Activated CD4-positive, alpha-beta memory T cell treated with anti-CD3 and anti-CD28 coated beads, Interleukin-2, amount 10 ng/mL, durations not matched to agents 7 days and 5 days (primary cell): ENCODE results near the gene SLC35F3. TPM values are rescaled to one million over a fixed set of nuclear protein-coding genes. Genes with fewer than 3 reads are reported as not detected.

Source experiments
- CTCF ChIA-PET: fragments of 350-600 bp; sonication (Branson Sonifier 250); formaldehyde crosslinking; loops from one replicate; lab custom pipeline; 2021; ENCODE audit warnings: antibody characterized with exemption, inconsistent platforms; lab: Charles Lee
- POLR2A ChIA-PET: fragments of 350-600 bp; sonication (Branson Sonifier 250); formaldehyde crosslinking; loops from one replicate; lab custom pipeline; 2021; ENCODE audit warnings: antibody characterized with exemption; lab: Charles Lee
- DNase-seq: peaks from one replicate; pipeline ENCODE4 v3.0.0-alpha.2; 2020
- H3K27ac Mint-ChIP-seq: one replicate; pipeline ENCODE4 v1.8.0; 2021; ENCODE audit warnings: mild to moderate bottlenecking, mixed read lengths
- H3K27me3 Mint-ChIP-seq: one replicate; pipeline ENCODE4 v1.8.0; 2021; ENCODE audit warnings: mixed read lengths
- H3K36me3 Mint-ChIP-seq: one replicate; pipeline ENCODE4 v1.8.0; 2021; ENCODE audit warnings: low read depth, mixed read lengths
- H3K4me1 Mint-ChIP-seq: one replicate; pipeline ENCODE4 v1.8.0; 2021; ENCODE audit warnings: mixed read lengths
- H3K4me3 Mint-ChIP-seq: one replicate; pipeline ENCODE4 v1.8.0; 2021; ENCODE audit warnings: mild to moderate bottlenecking, mixed read lengths
- H3K9me3 Mint-ChIP-seq: one replicate; pipeline ENCODE4 v1.8.0; 2021; ENCODE audit warnings: mixed read lengths
- total RNA-seq, 2 experiments: library from RNA; stranded (reverse); gene quantifications; one replicate each; pipeline ENCODE4 v1.2.3, GENCODE V29; 2021

The SLC35F3 gene
- total RNA-seq, 2 experiments from 2014 or later, result 10.7 to 11.3 TPM

DNA sequence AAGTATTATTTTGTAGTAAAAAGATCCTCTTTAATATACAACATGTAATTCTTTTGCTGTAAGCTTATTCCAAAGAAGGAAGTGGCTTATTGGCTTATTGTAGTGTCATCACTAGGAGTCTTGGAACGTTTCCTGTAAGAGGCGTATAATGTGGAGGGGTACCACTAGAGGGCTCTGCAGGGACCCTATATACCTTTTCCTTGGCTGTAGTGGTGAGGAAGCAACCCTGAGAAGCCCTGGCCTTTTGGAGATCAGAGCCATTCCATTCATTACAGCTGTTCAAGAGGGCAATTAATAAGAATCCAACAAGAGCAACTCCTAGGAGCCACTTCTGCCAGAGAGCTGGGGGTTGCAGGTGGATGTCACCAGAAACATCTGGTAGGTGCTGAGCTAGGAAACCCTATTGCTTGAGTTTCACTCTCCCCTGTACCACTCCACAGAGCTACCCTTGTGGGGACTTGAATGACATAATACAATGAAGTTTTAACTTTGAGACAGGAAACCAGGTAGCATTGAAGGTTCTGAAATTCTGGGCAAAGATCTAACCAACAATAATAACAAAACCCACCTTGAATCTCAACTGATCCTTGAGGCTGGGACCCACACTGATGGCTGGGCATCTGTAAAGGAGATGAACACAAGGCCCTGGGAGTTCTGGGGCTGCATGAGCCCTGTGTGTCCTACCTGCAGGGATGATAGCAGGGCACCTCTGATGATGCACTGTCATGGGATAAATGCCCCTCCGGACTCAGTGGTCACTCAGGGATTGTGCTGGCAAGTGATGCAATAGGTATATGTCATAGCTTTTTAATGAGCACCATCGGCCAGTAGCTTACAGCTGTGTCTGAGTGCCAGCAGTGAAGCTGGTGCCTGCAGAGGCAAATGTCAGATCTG, 308.5 kb downstream of the SLC35F3 start:
- Mint-ChIP-seq H3K27ac (peak overlapping the region; percentile 50), H3K9me3 (peaks cover 3% of the 10 kb centered on the region), H3K4me1 (peaks cover 43% of the 10 kb centered on the region), H3K36me3 (peaks cover 11% of the 10 kb centered on the region), H3K4me3 (peak overlapping the region; percentile 77), H3K27me3 (peaks cover 6% of the 10 kb centered on the region)
- DNase-seq, result peak; percentile 35
- ChIA-PET POLR2A (interaction anchor here (1.1 to 1.5 kb wide), 5 partner anchors 9 to 114 kb away, joined by 3 to 6 read pairs (median 3); no protein-coding TSS in a partner anchor), CTCF (interaction anchor here (0.6 to 7.5 kb wide), 25 partner anchors 9 to 186 kb away, joined by 3 to 108 read pairs (median 4); no protein-coding TSS in a partner anchor)

DNA sequence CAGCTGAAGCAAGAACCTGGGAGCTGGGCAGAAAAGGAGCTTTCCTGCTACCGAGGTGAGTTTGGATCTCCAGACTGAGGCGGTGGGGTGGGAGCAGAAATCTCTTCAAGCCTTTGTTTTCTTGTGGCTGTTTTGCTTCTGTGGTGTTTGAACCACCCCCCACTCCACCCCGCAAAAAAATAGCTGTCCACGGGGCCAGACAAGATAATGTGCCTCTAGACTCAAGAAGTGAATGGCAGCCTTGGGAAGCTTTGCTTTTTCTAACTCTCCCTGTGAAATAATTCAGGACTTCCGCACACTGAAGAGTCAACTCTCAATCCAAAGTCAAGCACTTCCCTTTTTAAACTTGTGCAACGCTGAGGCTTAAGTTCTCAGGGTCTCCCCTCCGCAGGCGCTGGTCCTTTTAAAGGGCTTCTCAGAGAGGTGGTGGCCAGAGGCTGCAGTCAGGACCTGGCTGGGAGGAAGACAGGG, 309.2 kb downstream of the SLC35F3 start:
- POLR2A ChIA-PET, result interaction anchor here (1.1 to 1.5 kb wide), 2 partner anchors 17 to 113 kb away, joined by 3 to 4 read pairs; no protein-coding TSS in a partner anchor

GRCh38 chr1:234214129-234214910, 309.8 kb downstream of the SLC35F3 start:
- Mint-ChIP-seq H3K4me1 (peaks cover 51% of the 10 kb centered on the region), H3K27ac (peak overlapping the region; percentile 50), H3K27me3 (peaks cover 4% of the 10 kb centered on the region), H3K36me3 (peaks cover 15% of the 10 kb centered on the region), H3K4me3 (peak overlapping the region; percentile 77), H3K9me3 (peaks cover 3% of the 10 kb centered on the region)
- CTCF ChIA-PET, result interaction anchor here (0.5 to 7.5 kb wide), 10 partner anchors 10 to 263 kb away, joined by 3 to 108 read pairs (median 4); no protein-coding TSS in a partner anchor
- DNase-seq, result peak; percentile 58
- POLR2A ChIA-PET, result interaction anchor here (1.5 kb wide), 1 partner anchor 17 kb away, joined by 4 read pairs; no protein-coding TSS in a partner anchor

More for the DNA sequence above, 309.2 kb downstream of the SLC35F3 start:
- Mint-ChIP-seq H3K36me3 (peaks cover 16% of the 10 kb centered on the region), H3K27ac (peak overlapping the region; percentile 50), H3K4me1 (peaks cover 49% of the 10 kb centered on the region), H3K27me3 (peaks cover 4% of the 10 kb centered on the region), H3K9me3 (peaks cover 3% of the 10 kb centered on the region), H3K4me3 (peak overlapping the region; percentile 77)
- CTCF ChIA-PET, result interaction anchor here (0.5 to 7.5 kb wide), 18 partner anchors 8 to 113 kb away, joined by 3 to 108 read pairs (median 4); no protein-coding TSS in a partner anchor
- no peak for DNase-seq

DNA sequence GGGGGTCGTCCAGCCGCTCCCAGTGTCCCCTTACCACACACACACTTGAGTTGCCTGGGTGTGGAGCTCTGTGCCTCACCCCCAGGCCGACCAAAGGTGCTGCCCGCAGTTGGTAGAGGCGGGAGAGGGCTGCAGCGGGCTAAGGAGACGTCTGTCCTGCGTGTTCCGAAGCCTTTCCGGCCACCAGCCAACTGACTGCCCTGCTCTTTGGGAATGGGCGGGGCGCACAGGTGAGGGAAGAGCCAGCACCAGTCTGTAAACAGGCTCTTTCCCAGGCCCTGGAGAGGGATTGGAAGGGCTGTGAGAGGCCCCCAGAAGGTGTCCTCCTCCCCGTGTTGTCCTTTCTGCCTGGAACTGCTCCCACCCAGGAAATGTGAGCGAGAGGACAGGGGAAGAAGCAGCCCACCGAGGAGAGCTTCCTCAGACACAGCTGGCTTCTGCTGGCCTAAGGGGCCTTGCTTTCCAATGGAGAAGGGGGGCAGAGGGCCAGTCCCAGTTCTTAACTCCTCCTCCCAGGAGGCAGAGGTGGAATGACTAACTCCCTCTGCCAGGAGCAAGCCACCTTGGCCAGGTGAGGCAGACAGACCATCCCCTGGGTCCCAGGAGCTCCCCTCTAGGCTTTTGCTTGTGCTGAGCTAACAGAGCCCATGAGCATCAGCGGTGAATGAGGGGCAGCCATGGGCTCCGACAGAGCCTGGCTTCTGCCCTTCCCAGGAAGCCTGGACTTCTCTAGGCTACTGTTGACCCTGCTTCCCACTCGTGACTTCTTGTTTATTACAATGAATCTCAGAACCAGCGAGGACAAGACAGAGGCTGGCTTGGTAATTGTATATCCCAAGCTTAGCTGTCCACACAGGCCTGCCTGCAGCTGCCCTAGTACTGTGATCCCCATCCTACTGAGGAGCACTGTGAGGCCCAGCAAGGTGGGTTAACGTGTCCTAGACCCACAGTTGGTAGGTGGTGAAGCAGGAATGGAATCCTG, 310.7 kb downstream of the SLC35F3 start:
- H3K4me1 Mint-ChIP-seq, result peaks cover 51% of the 10 kb centered on the region
- peaks cover 4% of the 10 kb centered on the region for H3K27me3 Mint-ChIP-seq
- H3K9me3 Mint-ChIP-seq, result no peaks in the 10 kb centered on the region
- H3K27ac Mint-ChIP-seq, result peak overlapping the region; percentile 23
- ChIA-PET CTCF (interaction anchor here (1.2 to 7.5 kb wide), 4 partner anchors 11 to 262 kb away, joined by 3 to 108 read pairs (median 8); no protein-coding TSS in a partner anchor), POLR2A (no interaction called here)
- peaks cover 13% of the 10 kb centered on the region for H3K36me3 Mint-ChIP-seq
- DNase-seq, result no peak
- H3K4me3 Mint-ChIP-seq, result peak overlapping the region; percentile 60

GRCh38 chr1:234216116-234216703, 311.7 kb downstream of the SLC35F3 start:
- ChIA-PET CTCF (interaction anchor here (1.0 to 7.5 kb wide), 3 partner anchors 10 to 94 kb away, joined by 4 to 108 read pairs (median 4); no protein-coding TSS in a partner anchor), POLR2A (interaction anchor here (1.8 kb wide), 1 partner anchor 28 kb away, joined by 3 read pairs; no protein-coding TSS in a partner anchor)
- Mint-ChIP-seq H3K36me3 (peaks cover 13% of the 10 kb centered on the region), H3K9me3 (no peaks in the 10 kb centered on the region), H3K27me3 (peaks cover 4% of the 10 kb centered on the region), H3K4me3 (peak overlapping the region; percentile 60), H3K27ac (peak overlapping the region; percentile 70), H3K4me1 (peaks cover 51% of the 10 kb centered on the region)
- DNase-seq, result no peak

DNA sequence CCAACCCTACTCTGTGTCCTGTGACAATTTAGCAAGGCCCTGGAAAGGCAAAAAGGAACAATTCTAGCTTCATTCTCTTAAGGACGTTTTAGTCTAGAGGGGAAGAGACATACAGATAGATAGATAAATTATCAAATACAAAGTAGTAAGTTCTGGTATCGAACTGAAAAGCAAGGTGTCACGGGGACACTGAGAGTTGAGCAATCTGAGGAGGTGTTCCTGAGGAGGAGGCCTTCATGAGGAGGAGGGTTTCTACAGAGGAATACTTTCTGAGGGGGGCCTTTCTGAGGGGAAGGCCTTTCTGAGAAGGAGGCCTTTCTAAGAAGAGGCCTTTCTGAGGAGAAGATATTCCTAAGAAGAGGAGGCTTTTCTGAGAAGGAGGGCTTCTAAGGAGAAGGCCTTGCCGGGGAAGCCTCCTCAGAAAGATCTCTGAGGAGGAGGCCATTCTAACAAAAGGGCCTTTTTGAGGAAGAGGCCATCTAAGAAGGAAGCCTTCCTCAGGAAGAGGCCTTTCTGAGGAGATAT, 312.9 kb downstream of the SLC35F3 start:
- H3K4me3 Mint-ChIP-seq, result peak overlapping the region; percentile 60
- H3K36me3 Mint-ChIP-seq, result peaks cover 14% of the 10 kb centered on the region
- peaks cover 51% of the 10 kb centered on the region for H3K4me1 Mint-ChIP-seq
- H3K9me3 Mint-ChIP-seq, result no peaks in the 10 kb centered on the region
- H3K27ac Mint-ChIP-seq, result peak overlapping the region; percentile 75
- no peak for DNase-seq
- CTCF ChIA-PET, result interaction anchor here (1.0 to 7.5 kb wide), 2 partner anchors 9 to 93 kb away, joined by 4 to 108 read pairs; no protein-coding TSS in a partner anchor
- POLR2A ChIA-PET, result interaction anchor here (1.1 to 1.8 kb wide), 2 partner anchors 12 to 26 kb away, joined by 3 to 4 read pairs; no protein-coding TSS in a partner anchor
- peaks cover 4% of the 10 kb centered on the region for H3K27me3 Mint-ChIP-seq

- Mint-ChIP-seq H3K4me3 (peak overlapping the region; percentile 60), H3K27me3 (peaks cover 4% of the 10 kb centered on the region), H3K4me1 (peaks cover 47% of the 10 kb centered on the region), H3K36me3 (peaks cover 18% of the 10 kb centered on the region), H3K27ac (peak overlapping the region; percentile 75), H3K9me3 (no peaks in the 10 kb centered on the region)
- ChIA-PET POLR2A (interaction anchor here (1.8 kb wide), 1 partner anchor 26 kb away, joined by 3 read pairs; no protein-coding TSS in a partner anchor), CTCF (interaction anchor here (0.7 to 7.5 kb wide), 2 partner anchors 92 kb away, joined by 5 to 108 read pairs; no protein-coding TSS in a partner anchor)
- no peak for DNase-seq
Measured at GRCh38 chr1:234218078-234218477, 313.6 kb downstream of the SLC35F3 start.

- Mint-ChIP-seq H3K4me1 (peaks cover 37% of the 10 kb centered on the region), H3K4me3 (no peak overlapping the region), H3K9me3 (no peaks in the 10 kb centered on the region), H3K27me3 (no peaks in the 10 kb centered on the region), H3K27ac (no peak overlapping the region), H3K36me3 (peaks cover 23% of the 10 kb centered on the region)
- no peak for DNase-seq
- ChIA-PET POLR2A (interaction anchor here (0.9 kb wide), 1 partner anchor 11 kb away, joined by 3 read pairs; no protein-coding TSS in a partner anchor), CTCF (no interaction called here)
Measured at GRCh38 chr1:234219711-234220110, 315.2 kb downstream of the SLC35F3 start.

GRCh38 chr1:234221601-234222000, 317.1 kb downstream of the SLC35F3 start:
- no peak overlapping the region for H3K27ac Mint-ChIP-seq
- POLR2A ChIA-PET, result no interaction called here
- no peaks in the 10 kb centered on the region for H3K27me3 Mint-ChIP-seq
- H3K36me3 Mint-ChIP-seq, result peaks cover 27% of the 10 kb centered on the region
- no peak overlapping the region for H3K4me3 Mint-ChIP-seq
- H3K4me1 Mint-ChIP-seq, result peaks cover 22% of the 10 kb centered on the region
- CTCF ChIA-PET, result interaction anchor here (1.1 to 1.9 kb wide), 3 partner anchors 9 to 88 kb away, joined by 3 to 7 read pairs (median 6); no protein-coding TSS in a partner anchor
- no peaks in the 10 kb centered on the region for H3K9me3 Mint-ChIP-seq
- DNase-seq, result no peak

- ChIA-PET CTCF (interaction anchor here (1.1 to 1.9 kb wide), 2 partner anchors 8 to 10 kb away, joined by 3 to 6 read pairs; no protein-coding TSS in a partner anchor), POLR2A (no interaction called here)
- Mint-ChIP-seq H3K36me3 (peaks cover 24% of the 10 kb centered on the region), H3K9me3 (no peaks in the 10 kb centered on the region), H3K4me3 (no peak overlapping the region), H3K4me1 (peaks cover 13% of the 10 kb centered on the region), H3K27ac (no peak overlapping the region), H3K27me3 (no peaks in the 10 kb centered on the region)
- no peak for DNase-seq
Measured at GRCh38 chr1:234222561-234223280, 318.2 kb downstream of the SLC35F3 start.
